NCI-H1694 treated with DMSO at 0.1 percent for 48 hours (cell line): ENCODE results near the gene PHLDA3.
"Not testable (repeated sequence)": the region's sequence is repeated elsewhere in the genome, so short reads cannot be mapped to it uniquely, and the experiment has no call there.

ENCODE experiments used
- DNase-seq: peaks from one replicate; lab custom pipeline; 2025; lab: John Stamatoyannopoulos, UW

Gene PHLDA3

DNA sequence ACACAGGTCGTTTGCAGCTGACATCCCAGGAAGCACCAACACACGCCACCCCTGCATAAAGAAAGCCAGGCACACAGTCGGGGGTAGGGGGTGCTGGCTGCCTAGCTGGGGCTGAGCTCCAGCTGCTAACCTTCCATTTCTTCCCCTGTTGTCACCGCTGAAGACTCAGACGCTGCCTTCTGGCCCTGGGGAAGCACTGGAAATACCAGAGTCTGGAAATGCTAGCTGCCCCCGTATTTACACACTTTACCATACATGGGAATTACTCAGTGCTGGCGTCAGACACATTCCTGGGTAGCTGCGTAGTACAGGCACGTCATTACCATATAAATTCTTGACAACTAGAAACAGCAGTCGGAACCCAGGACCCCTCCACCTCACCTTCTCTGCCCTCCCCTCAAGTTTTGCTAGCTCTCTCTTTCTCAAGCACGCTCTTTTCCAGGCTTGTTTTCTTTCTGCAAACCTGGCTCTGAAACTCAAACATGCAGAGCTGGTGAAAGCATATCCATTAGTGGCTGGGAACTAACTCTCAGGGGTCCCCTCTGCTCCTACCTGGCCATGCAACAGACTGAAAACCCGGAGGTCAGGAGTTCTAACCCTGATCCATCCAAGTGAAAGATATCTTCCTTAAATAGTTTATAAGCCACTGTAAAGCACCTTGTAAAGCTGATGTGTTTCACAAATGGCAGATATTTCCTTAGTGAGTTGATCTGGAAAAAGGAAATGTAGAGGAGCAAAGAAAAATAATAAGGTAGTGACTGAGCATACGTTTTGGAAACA is 34.6 kb upstream of the PHLDA3 start:
- DNase-seq = no peak

DNA sequence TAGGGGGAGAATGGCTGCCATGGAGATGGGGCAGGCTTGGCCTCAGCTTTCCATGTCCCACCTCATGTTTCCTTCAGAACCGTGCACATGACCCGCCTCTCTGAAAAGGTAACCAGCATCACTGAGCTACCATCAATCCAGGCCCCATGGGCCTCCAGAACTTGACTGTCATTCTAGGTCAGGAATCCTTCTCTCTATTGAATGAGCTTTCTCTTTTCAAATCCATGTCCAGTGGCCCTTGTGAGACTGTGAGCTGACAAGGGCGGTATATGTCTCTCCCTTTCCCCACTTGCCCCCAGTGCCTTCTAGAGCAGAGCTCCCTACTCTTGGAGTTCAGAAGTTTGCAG is 33.5 kb upstream of the PHLDA3 start:
- DNase-seq = no peak

DNA sequence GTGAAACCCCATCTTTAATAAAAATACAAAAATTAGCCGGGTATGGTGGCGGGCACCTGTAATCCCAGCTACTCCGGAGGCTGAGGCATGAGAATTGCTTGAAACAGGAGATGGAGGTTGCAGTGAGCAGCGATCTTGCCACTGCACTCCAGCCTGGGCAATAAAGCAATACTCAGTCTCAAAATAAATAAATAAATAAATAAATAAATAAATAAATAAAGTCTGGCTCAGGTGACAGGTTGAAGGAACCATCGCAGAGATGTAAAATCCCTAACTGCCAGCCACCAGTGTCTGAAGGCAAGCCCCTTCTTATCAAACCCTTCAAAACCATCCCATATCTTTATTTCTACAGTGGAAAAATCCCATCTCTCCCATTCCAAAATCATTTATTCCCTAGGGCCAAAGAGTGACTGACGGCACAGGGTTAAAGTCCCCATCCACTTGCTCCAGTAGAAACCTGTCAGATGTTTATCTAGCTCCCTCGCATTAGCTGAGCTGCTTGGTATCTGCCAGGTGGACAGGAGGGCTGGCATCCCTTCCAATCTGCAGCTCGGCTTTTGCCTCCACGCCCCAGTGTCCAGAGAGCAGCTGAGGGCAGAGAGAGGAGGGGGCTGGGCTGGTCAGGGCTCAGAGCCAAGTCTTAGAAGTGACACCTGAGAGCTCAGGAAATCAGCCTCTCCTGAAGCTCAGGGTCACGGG is 33.0 kb upstream of the PHLDA3 start:
- DNase-seq = no peak

- no peak for DNase-seq
Observed at GRCh38 chr1:201501144-201501543, 32.2 kb upstream of the PHLDA3 start.

- no peak for DNase-seq
Observed at GRCh38 chr1:201500670-201501120, 31.7 kb upstream of the PHLDA3 start.

DNA sequence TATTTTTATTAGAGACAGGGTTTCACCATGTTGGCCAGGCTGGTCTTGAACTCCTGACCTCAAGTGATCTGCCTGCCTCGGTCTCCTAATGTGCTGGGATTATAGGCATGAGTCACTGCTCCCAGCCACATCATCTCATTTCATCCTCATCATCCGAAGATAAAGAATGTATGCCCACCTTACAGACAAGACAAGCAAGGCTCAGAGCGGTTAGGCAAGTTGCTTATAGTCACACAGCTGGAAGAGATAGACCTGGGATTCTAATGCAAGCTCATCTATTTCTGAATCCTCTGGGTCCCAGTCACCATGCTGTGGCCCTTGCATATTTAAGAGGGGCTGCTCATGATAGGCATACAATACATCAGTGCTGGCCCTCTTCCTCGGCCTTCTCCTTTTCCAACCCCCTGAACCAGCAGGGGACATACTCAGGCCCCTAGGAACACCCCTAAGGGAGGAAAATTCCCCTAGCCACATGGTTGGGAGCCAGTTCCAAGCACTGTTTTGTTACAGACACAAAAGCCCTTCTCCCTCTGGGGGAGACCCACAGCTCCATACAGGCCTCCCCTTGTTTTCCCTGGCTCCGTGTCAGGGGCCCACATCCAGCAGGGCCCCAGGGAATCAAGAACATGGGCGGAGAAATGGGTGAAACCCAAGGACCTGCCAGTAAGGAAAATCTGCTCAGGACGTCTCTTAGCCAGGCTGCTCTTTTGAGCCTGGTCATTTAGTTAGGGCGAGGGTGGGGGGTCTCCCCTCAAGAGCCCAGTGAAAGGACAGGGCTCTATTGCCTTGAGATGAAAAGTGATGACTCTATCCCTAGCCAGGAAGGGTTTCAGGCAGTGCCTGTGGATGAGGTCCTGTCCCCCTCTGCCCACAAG is 31.0 kb upstream of the PHLDA3 start:
- no peak for DNase-seq

DNA sequence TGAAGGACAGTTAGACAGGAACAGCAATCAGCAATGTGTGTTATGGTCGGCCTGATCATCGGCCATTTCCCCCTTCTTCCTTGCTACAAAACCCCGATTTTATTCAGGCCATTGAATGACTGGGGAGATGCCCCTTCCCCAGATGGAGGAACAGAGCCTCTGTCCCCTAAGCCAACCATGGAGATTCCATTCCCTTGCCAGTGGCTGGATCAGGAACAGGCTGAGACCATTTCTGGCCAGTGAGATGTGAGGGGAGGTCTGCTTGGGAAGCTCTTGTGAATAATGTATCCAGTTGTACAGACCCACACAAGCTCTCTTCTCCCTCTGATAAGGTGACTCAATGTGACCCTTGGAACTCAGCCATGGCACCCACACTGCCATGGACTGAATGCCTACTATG is 30.2 kb upstream of the PHLDA3 start:
- DNase-seq = no peak

- DNase-seq = no peak
Observed at GRCh38 chr1:201498621-201499020, 29.6 kb upstream of the PHLDA3 start.

GRCh38 chr1:201497935-201498509 is 29.0 kb upstream of the PHLDA3 start:
- no peak for DNase-seq

DNA sequence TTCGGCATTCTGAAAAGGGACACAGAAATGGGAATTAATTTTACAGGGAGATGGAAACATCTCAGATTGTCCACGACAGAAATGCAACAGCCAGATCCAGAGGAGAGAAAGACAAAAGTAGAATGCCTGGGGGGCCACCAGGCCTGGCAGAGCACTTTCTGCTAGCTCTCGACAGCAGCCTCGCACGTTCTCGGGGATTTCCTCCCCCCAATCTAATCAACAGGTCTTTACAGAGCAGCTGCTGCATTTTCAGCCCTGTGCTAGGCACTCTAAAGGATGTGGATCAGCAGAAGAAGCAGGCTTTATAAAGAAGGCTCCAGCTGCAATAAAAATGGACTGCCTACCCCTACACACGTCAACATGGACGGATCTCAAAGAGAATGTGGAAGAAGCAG is 27.3 kb upstream of the PHLDA3 start:
- DNase-seq = no peak

DNA sequence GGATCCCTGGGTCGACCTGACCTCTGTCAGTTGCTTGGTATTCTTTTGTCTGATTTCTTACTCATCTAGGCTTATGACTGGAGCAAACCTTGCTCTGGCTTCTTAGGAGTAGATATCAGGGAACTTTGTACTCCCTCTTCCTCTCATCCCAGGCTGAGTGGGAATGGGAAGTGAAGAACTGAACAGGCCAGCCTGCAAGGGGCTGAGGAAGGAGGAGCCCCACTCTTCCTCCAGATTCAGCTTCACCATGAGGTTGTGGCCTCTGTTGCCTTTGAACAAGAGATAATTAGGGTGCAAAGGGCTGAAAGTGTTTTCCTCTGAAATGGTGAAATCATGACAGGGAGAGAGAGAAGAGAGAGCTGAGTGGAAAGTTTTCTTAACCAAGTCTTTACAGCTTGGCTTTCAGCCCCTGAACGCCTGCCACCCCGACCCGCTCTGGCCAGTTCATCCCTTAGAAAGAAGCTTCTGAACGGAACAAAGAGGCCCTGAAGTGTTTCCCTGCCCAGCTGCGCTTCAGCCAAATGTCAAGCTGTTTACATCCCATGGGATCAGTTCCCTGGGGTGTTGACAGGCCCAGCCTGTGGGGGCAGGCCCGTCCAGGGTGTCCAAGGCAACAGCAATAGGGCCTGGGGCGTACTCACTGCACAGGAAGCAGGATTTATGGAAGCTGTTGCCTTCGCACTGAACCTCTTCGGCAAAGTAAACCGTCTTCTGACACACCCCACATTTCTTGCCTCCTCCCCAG is 26.7 kb upstream of the PHLDA3 start:
- DNase-seq = no peak

- DNase-seq = no peak
Observed at GRCh38 chr1:201493757-201494617, 25.0 kb upstream of the PHLDA3 start.

GRCh38 chr1:201493026-201493656 is 24.2 kb upstream of the PHLDA3 start:
- DNase-seq = not testable (repeated sequence)

DNA sequence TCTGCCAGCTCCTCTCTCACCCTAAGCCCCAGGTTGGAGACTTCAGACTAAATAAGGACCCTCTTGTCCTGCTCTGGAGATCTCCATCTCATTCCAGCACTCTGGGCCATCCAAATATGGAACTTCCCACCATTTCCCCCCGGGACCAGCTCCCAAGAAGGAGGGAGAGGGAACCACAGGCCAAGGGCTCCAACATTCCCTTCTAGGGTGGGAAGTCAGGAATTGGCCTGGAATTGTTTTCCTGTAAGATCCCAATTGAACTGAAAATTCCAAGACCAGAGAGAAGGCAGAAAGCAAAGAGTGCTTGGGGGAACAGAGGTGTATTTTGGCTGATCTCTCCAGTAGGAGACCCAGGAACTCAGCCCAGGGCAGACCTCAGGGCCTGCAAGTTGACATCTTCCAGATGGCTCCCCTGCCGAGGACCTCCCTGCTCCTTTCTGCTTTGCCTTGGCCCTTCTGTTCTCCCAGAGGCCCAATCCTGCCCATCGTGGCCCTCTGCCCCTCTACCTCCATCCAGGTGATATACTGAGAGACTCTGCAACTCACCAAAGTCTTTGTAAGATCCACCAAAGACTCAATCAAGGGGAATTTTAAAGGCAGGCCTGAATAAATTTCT is 23.0 kb upstream of the PHLDA3 start:
- no peak for DNase-seq

DNA sequence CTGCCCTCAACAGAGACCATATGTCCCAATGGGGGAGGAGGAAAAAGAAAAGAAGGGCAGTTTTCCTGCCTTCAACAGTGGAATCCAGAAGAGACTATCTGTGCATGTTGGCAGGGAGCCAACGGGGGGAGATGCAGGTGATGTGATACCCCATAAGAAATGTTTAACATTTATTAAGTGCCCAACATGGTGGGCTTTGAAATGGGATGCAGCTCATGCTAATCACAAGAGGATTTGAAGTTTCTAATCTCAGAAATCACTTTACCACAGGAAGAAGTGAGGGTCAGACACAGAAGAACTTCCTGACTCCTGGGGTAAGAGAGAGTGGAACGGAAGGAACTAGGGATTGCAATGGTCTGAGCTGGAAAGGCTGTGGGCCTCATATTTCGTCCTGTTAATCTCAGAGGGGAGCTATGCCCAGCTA is 21.7 kb upstream of the PHLDA3 start:
- no peak for DNase-seq

- DNase-seq = no peak
Observed at GRCh38 chr1:201489643-201490261, 20.8 kb upstream of the PHLDA3 start.

DNA sequence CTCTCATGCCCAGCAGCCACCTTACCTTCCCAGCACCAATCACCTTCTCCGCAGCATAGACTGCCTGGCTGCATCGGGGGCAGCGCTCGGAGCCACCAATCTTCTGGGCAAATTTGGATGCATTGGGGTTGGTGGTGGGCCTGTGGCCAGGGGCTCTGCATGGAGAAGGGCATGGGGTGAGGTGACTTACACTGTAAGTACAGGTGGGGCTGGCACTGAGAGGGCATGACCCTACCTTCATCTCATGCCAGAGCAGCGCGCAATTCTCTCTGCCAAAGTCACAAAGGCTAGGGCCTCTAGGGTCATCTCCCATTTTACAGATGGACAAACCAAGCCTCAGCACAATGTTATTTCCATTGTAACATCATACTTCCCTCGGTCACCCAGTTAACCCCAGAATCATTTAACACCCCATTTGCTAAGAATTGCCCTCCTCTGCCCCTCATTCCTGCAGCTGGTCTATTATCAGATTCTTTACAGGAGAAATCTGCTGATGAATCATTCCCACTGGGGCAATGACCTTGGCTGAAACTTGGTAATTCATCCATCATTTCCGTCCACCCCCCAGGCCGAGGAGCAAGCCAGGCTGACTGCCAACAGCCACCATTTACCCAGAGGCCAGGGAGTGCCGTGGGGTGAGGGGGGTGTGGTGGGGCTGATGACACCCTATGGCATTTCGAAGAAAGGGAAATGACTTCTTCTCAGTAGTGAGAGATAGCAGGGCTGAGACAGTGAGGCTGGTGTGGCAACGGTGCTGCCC is 20.0 kb upstream of the PHLDA3 start:
- DNase-seq = no peak

GRCh38 chr1:201487742-201488141 is 18.8 kb upstream of the PHLDA3 start:
- DNase-seq = no peak
